HFFc6 (cell line): ENCODE data around the gene CLOCK. TPM values are rescaled to one million over a fixed set of nuclear protein-coding genes. Genes with fewer than 3 reads are reported as not detected.

Source experiments
- DNase-seq: peaks from one replicate; pipeline ENCODE4 v3.0.0-alpha.2; 2018
- H3K27ac Mint-ChIP-seq: 2 replicates; pipeline ENCODE4 v1.8.0; 2020; ENCODE audit warnings: mild to moderate bottlenecking, mixed read lengths
- H3K27me3 Mint-ChIP-seq: 2 replicates; pipeline ENCODE4 v1.8.0; 2021; ENCODE audit warnings: mild to moderate bottlenecking, moderate library complexity, mixed read lengths; ENCODE audit not compliant: insufficient read depth
- H3K36me3 Mint-ChIP-seq: 2 replicates; pipeline ENCODE4 v1.8.0; 2021; ENCODE audit warnings: low read depth, mixed read lengths
- H3K4me1 Mint-ChIP-seq: 2 replicates; pipeline ENCODE4 v1.8.0; 2020; ENCODE audit warnings: low read depth, mixed read lengths
- H3K4me3 Mint-ChIP-seq: 2 replicates; pipeline ENCODE4 v1.8.0; 2020; ENCODE audit warnings: mild to moderate bottlenecking, moderate library complexity, mixed read lengths
- H3K9me3 Mint-ChIP-seq: 2 replicates; pipeline ENCODE4 v1.8.0; 2020; ENCODE audit warnings: mild to moderate bottlenecking, mixed read lengths
- total RNA-seq, 6 experiments: library from RNA; stranded (reverse); fragmentation: NEBNext Ultra II Directional; extraction: Animal tissue kit (Norgen Biotek cat#: 25700); gene quantifications; 2 replicates in 1 of 6; 3 replicates in 5 of 6; pipeline ENCODE4 v1.2.3, GENCODE V29; 2021
- TF ChIP-seq, protein P1 (sequence below): fragments of 200-600 bp; sonication (generic); IDR thresholded peaks from 2 replicates; pipeline ENCODE4 v1.5.0; 2021; ENCODE audit warnings: antibody characterized with exemption, mild to moderate bottlenecking

Gene CLOCK
- total RNA-seq, 6 experiments from 2014 or later, result 33.8 to 41.6 (median 37.1) TPM

- Mint-ChIP-seq H3K4me1 (peaks cover 35% of the 10 kb centered on the region), H3K36me3 (peaks cover 35% of the 10 kb centered on the region), H3K9me3 (no peaks in the 10 kb centered on the region), H3K27me3 (peaks cover 2% of the 10 kb centered on the region; the same call in 1 of the 2 replicates), H3K4me3 (peak overlapping the region; percentile 74), H3K27ac (peak overlapping the region; percentile 90)
- TF ChIP-seq, protein P1, sequence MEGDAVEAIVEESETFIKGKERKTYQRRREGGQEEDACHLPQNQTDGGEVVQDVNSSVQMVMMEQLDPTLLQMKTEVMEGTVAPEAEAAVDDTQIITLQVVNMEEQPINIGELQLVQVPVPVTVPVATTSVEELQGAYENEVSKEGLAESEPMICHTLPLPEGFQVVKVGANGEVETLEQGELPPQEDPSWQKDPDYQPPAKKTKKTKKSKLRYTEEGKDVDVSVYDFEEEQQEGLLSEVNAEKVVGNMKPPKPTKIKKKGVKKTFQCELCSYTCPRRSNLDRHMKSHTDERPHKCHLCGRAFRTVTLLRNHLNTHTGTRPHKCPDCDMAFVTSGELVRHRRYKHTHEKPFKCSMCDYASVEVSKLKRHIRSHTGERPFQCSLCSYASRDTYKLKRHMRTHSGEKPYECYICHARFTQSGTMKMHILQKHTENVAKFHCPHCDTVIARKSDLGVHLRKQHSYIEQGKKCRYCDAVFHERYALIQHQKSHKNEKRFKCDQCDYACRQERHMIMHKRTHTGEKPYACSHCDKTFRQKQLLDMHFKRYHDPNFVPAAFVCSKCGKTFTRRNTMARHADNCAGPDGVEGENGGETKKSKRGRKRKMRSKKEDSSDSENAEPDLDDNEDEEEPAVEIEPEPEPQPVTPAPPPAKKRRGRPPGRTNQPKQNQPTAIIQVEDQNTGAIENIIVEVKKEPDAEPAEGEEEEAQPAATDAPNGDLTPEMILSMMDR, result no peak
- peak; percentile 52 for DNase-seq
These were observed 88.5 kb downstream of the CLOCK start for GRCh38 chr4:55458164-55458563.

DNA sequence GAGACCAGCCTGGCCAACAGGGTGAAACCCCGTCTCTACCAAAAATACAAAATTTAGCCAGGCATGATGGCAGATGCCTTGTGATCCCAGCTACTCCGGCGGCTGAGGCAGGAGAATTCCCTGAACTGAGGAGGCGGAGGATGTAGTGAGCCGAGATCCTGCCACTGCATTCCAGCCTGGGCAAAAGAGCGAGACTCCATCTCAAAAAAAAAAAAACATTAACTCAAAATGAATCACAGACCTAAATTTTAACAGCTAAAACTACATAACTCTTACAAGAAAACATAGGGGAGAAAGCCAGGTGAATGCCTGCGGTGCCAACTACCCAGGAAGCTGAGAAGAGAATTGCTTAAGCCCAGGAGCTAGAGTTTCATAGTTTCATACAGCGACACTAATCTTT, 96.1 kb downstream of the CLOCK start:
- Mint-ChIP-seq H3K9me3 (no peaks in the 10 kb centered on the region), H3K27me3 (no peaks in the 10 kb centered on the region), H3K4me1 (peaks cover 28% of the 10 kb centered on the region), H3K36me3 (peaks cover 40% of the 10 kb centered on the region), H3K4me3 (no peak overlapping the region), H3K27ac (no peak overlapping the region; the same call in 1 of the 2 replicates)
- TF ChIP-seq, protein P1, result no peak
- DNase-seq, result no peak

GRCh38 chr4:55447831-55448230, 98.9 kb downstream of the CLOCK start:
- H3K4me3 Mint-ChIP-seq, result no peak overlapping the region
- H3K27ac Mint-ChIP-seq, result no peak overlapping the region; the same call in 1 of the 2 replicates
- TF ChIP-seq, protein P1, result no peak
- H3K4me1 Mint-ChIP-seq, result peaks cover 39% of the 10 kb centered on the region
- peak; percentile 17 for DNase-seq
- H3K27me3 Mint-ChIP-seq, result 0 out of 2 replicates have a peak, but pooled peaks cover 2% of the 10 kb centered on the region
- no peaks in the 10 kb centered on the region for H3K9me3 Mint-ChIP-seq
- peaks cover 39% of the 10 kb centered on the region for H3K36me3 Mint-ChIP-seq

GRCh38 chr4:55447108-55447708, 99.5 kb downstream of the CLOCK start:
- H3K4me1 Mint-ChIP-seq, result peaks cover 46% of the 10 kb centered on the region
- H3K27ac Mint-ChIP-seq, result peak overlapping the region; percentile 96; the same call in 1 of the 2 replicates
- TF ChIP-seq, protein P1, result no peak
- H3K36me3 Mint-ChIP-seq, result peaks cover 41% of the 10 kb centered on the region
- no peak overlapping the region for H3K4me3 Mint-ChIP-seq
- H3K9me3 Mint-ChIP-seq, result no peaks in the 10 kb centered on the region
- 0 out of 2 replicates have a peak, but pooled peaks cover 2% of the 10 kb centered on the region for H3K27me3 Mint-ChIP-seq
- no peak for DNase-seq

- peaks cover 37% of the 10 kb centered on the region for H3K36me3 Mint-ChIP-seq
- H3K27ac Mint-ChIP-seq, result peak overlapping the region; percentile 96
- 0 out of 2 replicates have a peak, but pooled peaks cover 2% of the 10 kb centered on the region for H3K27me3 Mint-ChIP-seq
- H3K4me1 Mint-ChIP-seq, result peaks cover 47% of the 10 kb centered on the region
- H3K4me3 Mint-ChIP-seq, result peak overlapping the region; percentile 73; the same call in 1 of the 2 replicates
- TF ChIP-seq, protein P1, result no peak
- DNase-seq, result no peak
- H3K9me3 Mint-ChIP-seq, result no peaks in the 10 kb centered on the region
These were observed 100.2 kb downstream of the CLOCK start for GRCh38 chr4:55446578-55446922.
